GM10248 (cell line): ENCODE data around the gene SPEG.

ENCODE experiments used
- CTCF ChIA-PET: fragments of 300-600 bp; sonication (Branson Sonifier 250); formaldehyde crosslinking; extraction: SDS; loops from one replicate; lab custom pipeline; 2021; ENCODE audit warnings: antibody characterized with exemption; lab: Yijun Ruan, JAX
- POLR2A ChIA-PET: fragments of 350-650 bp; sonication (Branson Sonifier 250); formaldehyde crosslinking; extraction: SDS; loops from one replicate; lab custom pipeline; 2020; ENCODE audit warnings: antibody characterized with exemption; lab: Yijun Ruan, JAX
- DNase-seq: peaks from one replicate; pipeline ENCODE4 v3.0.0; 2012; ENCODE audit errors: extremely low spot score
- TF ChIP-seq, protein P1 (sequence below): IDR thresholded peaks from 2 replicates; pipeline ENCODE4 v1.5.1; 2012; ENCODE audit warnings: mild to moderate bottlenecking, low read depth; ENCODE audit errors: extremely low read depth, missing control alignments, control extremely low read depth

The SPEG gene

GRCh38 chr2:219536967-219537366 is 102.3 kb downstream of the SPEG start:
- no peak for DNase-seq
- CTCF ChIA-PET, result interaction anchor here (1.2 to 1.5 kb wide), 3 partner anchors 18 to 38 kb away, joined by 3 to 6 read pairs (median 3); partner anchors contain the start of gene GMPPA
- TF ChIP-seq, protein P1, sequence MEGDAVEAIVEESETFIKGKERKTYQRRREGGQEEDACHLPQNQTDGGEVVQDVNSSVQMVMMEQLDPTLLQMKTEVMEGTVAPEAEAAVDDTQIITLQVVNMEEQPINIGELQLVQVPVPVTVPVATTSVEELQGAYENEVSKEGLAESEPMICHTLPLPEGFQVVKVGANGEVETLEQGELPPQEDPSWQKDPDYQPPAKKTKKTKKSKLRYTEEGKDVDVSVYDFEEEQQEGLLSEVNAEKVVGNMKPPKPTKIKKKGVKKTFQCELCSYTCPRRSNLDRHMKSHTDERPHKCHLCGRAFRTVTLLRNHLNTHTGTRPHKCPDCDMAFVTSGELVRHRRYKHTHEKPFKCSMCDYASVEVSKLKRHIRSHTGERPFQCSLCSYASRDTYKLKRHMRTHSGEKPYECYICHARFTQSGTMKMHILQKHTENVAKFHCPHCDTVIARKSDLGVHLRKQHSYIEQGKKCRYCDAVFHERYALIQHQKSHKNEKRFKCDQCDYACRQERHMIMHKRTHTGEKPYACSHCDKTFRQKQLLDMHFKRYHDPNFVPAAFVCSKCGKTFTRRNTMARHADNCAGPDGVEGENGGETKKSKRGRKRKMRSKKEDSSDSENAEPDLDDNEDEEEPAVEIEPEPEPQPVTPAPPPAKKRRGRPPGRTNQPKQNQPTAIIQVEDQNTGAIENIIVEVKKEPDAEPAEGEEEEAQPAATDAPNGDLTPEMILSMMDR, result no peak
- POLR2A ChIA-PET, result no interaction called here

DNA sequence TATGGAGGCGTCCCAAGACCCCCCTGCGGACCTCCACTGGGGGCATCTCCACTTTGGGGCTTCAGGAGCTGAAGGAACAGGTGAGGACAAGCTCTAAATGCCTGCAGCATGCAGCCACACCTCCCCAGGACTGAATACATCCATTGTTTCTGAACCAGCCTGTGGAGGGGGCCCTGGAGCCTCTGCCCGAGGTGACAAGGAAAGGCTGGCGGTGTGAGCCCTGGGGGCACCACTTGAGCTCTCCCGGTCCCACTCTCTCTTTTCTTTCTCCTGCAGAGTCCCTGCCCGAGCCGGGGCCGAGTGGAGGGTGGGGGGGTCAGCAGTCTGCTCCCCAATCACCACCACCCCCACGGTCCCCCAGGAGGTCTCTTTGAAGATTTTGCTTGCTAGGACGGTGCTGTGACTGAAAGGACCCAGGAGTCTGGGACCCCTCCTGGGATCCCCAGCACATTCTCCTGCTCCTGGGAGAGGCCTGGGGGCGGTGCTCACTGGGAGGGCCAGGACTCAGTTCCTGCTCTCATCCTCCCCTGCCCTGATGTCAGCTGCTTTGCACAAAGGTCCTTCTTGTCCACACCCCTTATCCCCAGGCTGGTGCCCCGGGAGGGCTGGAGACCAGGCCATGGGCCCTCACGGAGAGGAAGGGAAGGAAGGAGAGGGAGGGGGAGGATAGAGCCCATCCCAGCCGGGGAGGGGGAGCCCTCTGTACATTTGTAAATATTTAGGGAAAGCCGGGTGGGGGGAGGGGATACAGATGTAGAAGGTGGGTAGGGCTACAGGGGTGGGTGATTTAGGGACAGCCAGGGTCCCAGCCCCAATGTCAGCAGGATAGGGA is 103.2 kb downstream of the SPEG start:
- TF ChIP-seq, protein P1, result no peak
- POLR2A ChIA-PET, result no interaction called here
- CTCF ChIA-PET, result interaction anchor here (1.2 to 8.1 kb wide), 7 partner anchors 10 to 152 kb away, joined by 3 to 153 read pairs (median 6); partner anchors contain the start of gene GMPPA
- DNase-seq, result no peak

DNA sequence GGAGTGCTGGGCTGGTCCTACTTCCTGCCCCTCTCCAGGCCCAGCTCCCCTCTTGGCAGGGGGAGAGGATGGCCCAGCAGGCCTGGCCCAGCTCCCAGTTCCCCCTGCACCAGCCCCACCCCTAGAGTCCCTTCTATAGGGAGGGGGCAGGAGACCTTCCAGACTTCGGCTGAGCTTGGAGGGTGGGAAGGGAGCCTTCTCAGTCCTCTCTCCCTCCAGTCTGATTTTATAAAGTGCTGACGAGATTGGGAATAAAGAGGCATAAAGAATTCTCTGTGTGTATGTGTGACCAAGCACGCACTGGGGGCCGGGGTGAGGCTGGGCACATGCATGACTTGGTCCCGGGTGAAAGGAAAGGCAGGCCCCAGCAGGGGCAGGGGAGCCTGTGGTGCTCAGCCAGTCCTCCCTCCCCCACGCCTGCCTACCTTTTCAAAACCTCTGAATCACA is 103.9 kb downstream of the SPEG start:
- DNase-seq, result no peak
- ChIA-PET CTCF (interaction anchor here (1.0 to 8.1 kb wide), 7 partner anchors 11 to 151 kb away, joined by 3 to 153 read pairs (median 6); partner anchors contain the start of gene GMPPA), POLR2A (no interaction called here)
- TF ChIP-seq, protein P1, result no peak

- TF ChIP-seq, protein P1, result no peak
- CTCF ChIA-PET, result interaction anchor here (1.0 to 8.1 kb wide), 7 partner anchors 11 to 150 kb away, joined by 3 to 153 read pairs (median 7); partner anchors contain the start of gene GMPPA
- POLR2A ChIA-PET, result no interaction called here
- DNase-seq, result no peak
Observed at GRCh38 chr2:219538956-219539788, 104.5 kb downstream of the SPEG start.

DNA sequence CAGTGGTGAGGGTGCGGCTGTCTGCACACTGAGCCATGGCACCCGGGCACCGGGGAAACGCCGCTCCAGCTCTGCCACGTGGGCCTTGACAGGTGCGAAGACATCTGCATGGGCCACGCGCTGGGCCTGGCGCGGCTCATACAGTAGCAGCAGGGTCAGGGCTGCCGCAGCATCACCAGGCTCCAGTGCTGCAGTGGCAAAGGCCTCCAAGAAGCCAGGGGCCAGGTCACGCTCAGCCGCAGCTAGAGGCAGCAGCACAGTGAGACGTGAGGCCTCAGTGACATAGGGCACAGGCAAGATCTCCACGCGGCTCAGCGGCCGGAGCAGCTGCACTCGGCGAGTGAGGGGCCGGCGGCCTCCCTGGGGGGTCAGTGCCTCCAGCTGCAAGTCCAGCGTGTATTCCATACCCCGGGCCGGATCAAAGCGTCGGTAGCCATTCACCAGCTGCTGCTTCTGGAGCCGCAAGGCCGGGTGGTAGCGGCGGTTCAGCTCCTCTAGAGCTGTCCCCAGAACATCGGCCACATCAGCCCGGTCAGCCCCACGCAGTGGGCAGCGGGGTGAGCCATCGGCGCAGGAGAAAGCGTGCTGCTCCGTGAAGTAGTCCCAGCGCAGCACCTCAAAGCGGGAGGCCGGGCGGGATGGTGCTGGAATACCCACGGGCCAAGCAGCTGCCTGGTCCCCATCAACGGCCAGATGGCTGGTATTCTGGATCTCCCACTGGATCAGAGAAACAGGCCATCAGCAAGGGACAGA is 105.5 kb downstream of the SPEG start:
- POLR2A ChIA-PET, result no interaction called here
- DNase-seq, result no peak
- CTCF ChIA-PET, result interaction anchor here (0.7 to 8.1 kb wide), 31 partner anchors 12 to 1268 kb away, joined by 3 to 153 read pairs (median 6); partner anchors contain the start of gene GMPPA
- TF ChIP-seq, protein P1, result no peak
